ENCODE data around the gene PRTFDC1. TPM values are rescaled to one million over a fixed set of nuclear protein-coding genes. Genes with fewer than 3 reads are reported as not detected.

Gene PRTFDC1
- total and polyA plus RNA-seq, 2 donors (not counting 3 experiments of a cell fraction or from before 2014, with no cell fraction given), result 22.0 to 27.0 TPM

DNA sequence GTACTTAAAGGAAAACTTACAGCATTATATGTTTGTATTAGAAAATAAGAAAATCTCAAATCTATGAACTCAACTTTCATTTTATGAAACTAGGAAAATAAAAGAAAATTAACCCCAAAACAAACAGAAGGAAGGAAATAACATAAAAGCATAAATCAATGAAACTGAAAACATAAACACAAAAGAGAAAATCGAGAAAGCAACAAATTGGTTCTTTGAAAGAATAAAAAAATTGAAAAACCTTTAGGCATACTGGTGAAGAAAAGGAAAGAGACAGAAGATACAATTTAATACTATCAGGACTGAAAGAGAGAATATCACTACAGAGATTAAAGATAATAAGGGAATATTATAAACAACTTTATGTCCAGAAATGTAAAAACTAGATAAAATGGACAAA is 21.2 kb downstream of the PRTFDC1 start:
- no TSS peak for BruUV-seq (replicated peaks)
- no peaks in the 10 kb centered on the region for H3K36me3 ChIP-seq (ENCODE audit: control insufficient read depth in 2 of 2, extremely low read depth in 1 of 2, insufficient read depth in 2 of 2, low read length in 2 of 2)
- H3K9me3 ChIP-seq (replicated peaks; ENCODE audit: control insufficient read depth, insufficient read depth, low read length), result no peaks in the 10 kb centered on the region
- no peak overlapping the region for H3K9ac ChIP-seq (replicated peaks; ENCODE audit: extremely low read depth, insufficient read depth, low read length)
- no peak overlapping the region for H2AFZ ChIP-seq (ENCODE audit: low read depth, low read length)
- dilution Hi-C loops (cut with MboI; ENCODE audit: extremely low pct_ligation_motif_present, low sequenced_read_pairs) (no loop called here), intact Hi-C loops (cut with micrococcal nuclease) (no loop called here)
- FAIRE-seq (no peak), DNase-seq (ENCODE audit: low read depth, low spot score) (no peak)
- no peak overlapping the region for H3K4me3 ChIP-seq (replicated peaks in 1 of 3; ENCODE audit: insufficient read depth in 1 of 3, low read depth in 1 of 3, low read length in 3 of 3)
- H3K27me3 ChIP-seq (ENCODE audit: control insufficient read depth in 2 of 2, insufficient read depth in 2 of 2, low read length in 2 of 2), result no peaks in the 10 kb centered on the region
- ChIA-PET CTCF (interaction anchor here (1.7 kb wide), 1 partner anchor 11 kb away, joined by 4 read pairs; no protein-coding TSS in a partner anchor), POLR2A (no interaction called here)
- H3K9me1 ChIP-seq (replicated peaks; ENCODE audit: control insufficient read depth, extremely low read depth, insufficient read depth, low read length), result no peaks in the 10 kb centered on the region
- no peaks in the 10 kb centered on the region for H3K79me2 ChIP-seq (ENCODE audit: control insufficient read depth, insufficient read depth, low read length)
- H3K4me1 ChIP-seq (ENCODE audit: control insufficient read depth, extremely low read depth, insufficient read depth, low read length), result no peaks in the 10 kb centered on the region
- no peaks in the 10 kb centered on the region for H4K20me1 ChIP-seq (replicated peaks; ENCODE audit: control insufficient read depth, extremely low read depth, insufficient read depth, low read length)
- H3K27ac ChIP-seq (ENCODE audit: insufficient read depth, low read depth, low read length), result no peak overlapping the region
- TF ChIP-seq POLR2A (IDR thresholded peaks at IDR 0.05; ENCODE audit: low read depth, low read length) (no peak), JUN (IDR thresholded peaks at IDR 0.05; ENCODE audit: borderline replicate concordance, insufficient read depth, insufficient read length, low read depth) (no peak), FOS (IDR thresholded peaks at IDR 0.05; ENCODE audit: borderline replicate concordance, insufficient read depth, low read length) (no peak)
- TF ChIP-seq, protein P1, sequence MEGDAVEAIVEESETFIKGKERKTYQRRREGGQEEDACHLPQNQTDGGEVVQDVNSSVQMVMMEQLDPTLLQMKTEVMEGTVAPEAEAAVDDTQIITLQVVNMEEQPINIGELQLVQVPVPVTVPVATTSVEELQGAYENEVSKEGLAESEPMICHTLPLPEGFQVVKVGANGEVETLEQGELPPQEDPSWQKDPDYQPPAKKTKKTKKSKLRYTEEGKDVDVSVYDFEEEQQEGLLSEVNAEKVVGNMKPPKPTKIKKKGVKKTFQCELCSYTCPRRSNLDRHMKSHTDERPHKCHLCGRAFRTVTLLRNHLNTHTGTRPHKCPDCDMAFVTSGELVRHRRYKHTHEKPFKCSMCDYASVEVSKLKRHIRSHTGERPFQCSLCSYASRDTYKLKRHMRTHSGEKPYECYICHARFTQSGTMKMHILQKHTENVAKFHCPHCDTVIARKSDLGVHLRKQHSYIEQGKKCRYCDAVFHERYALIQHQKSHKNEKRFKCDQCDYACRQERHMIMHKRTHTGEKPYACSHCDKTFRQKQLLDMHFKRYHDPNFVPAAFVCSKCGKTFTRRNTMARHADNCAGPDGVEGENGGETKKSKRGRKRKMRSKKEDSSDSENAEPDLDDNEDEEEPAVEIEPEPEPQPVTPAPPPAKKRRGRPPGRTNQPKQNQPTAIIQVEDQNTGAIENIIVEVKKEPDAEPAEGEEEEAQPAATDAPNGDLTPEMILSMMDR (IDR thresholded peaks at IDR 0.05; ENCODE audit: extremely low read depth in 1 of 2, insufficient read depth in 1 of 2, low read depth in 1 of 2, low read length in 2 of 2), result no peak
- no peak overlapping the region for H3K4me2 ChIP-seq (ENCODE audit: insufficient read depth, low read length)

- FAIRE-seq (no peak), DNase-seq (ENCODE audit: low read depth, low spot score) (no peak)
- POLR2A ChIA-PET, result no interaction called here
- Histone ChIP-seq H3K4me1 (ENCODE audit: control insufficient read depth, extremely low read depth, insufficient read depth, low read length) (no peaks in the 10 kb centered on the region), H4K20me1 (replicated peaks; ENCODE audit: control insufficient read depth, extremely low read depth, insufficient read depth, low read length) (no peaks in the 10 kb centered on the region), H3K79me2 (ENCODE audit: control insufficient read depth, insufficient read depth, low read length) (no peaks in the 10 kb centered on the region), H3K27ac (ENCODE audit: insufficient read depth, low read depth, low read length) (no peak overlapping the region), H3K9me1 (replicated peaks; ENCODE audit: control insufficient read depth, extremely low read depth, insufficient read depth, low read length) (no peaks in the 10 kb centered on the region), H3K9ac (replicated peaks; ENCODE audit: extremely low read depth, insufficient read depth, low read length) (no peak overlapping the region), H3K27me3 (ENCODE audit: control insufficient read depth in 2 of 2, insufficient read depth in 2 of 2, low read length in 2 of 2) (no peaks in the 10 kb centered on the region), H3K36me3 (ENCODE audit: control insufficient read depth in 2 of 2, extremely low read depth in 1 of 2, insufficient read depth in 2 of 2, low read length in 2 of 2) (no peaks in the 10 kb centered on the region), H3K4me3 (replicated peaks in 1 of 3; ENCODE audit: insufficient read depth in 1 of 3, low read depth in 1 of 3, low read length in 3 of 3) (no peak overlapping the region), H3K9me3 (replicated peaks; ENCODE audit: control insufficient read depth, insufficient read depth, low read length) (no peaks in the 10 kb centered on the region), H3K4me2 (ENCODE audit: insufficient read depth, low read length) (no peak overlapping the region), H2AFZ (ENCODE audit: low read depth, low read length) (no peak overlapping the region)
- CTCF ChIA-PET, result interaction anchor here (0.7 to 1.9 kb wide), 11 partner anchors 9 to 169 kb away, joined by 3 to 5 read pairs (median 4); no protein-coding TSS in a partner anchor
- no peak for TF ChIP-seq POLR2A (IDR thresholded peaks at IDR 0.05; ENCODE audit: low read depth, low read length)
- TF ChIP-seq, protein P1 (IDR thresholded peaks at IDR 0.05; ENCODE audit: extremely low read depth in 1 of 2, insufficient read depth in 1 of 2, low read depth in 1 of 2, low read length in 2 of 2), result no peak
- no peak for TF ChIP-seq EZH2 (IDR thresholded peaks at IDR 0.05; ENCODE audit: borderline replicate concordance, low read depth, low read length, severe bottlenecking)
- TF ChIP-seq, protein P2, sequence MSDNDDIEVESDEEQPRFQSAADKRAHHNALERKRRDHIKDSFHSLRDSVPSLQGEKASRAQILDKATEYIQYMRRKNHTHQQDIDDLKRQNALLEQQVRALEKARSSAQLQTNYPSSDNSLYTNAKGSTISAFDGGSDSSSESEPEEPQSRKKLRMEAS (IDR thresholded peaks at IDR 0.05; ENCODE audit: insufficient read depth, insufficient read length), result no peak
- no peak for TF ChIP-seq MYC (IDR thresholded peaks at IDR 0.05; ENCODE audit: low read depth, low read length)
- dilution Hi-C loops (cut with MboI; ENCODE audit: extremely low pct_ligation_motif_present, low sequenced_read_pairs) (no loop called here), intact Hi-C loops (cut with micrococcal nuclease) (no loop called here)
- BruUV-seq (replicated peaks), result no TSS peak
Measured at GRCh38 chr10:24930427-24930826, 22.0 kb downstream of the PRTFDC1 start.

Data from endothelial cell of umbilical vein (primary cell).